DMS 273 (cell line): Measurements from ENCODE around the gene P2RX1.
"Not testable (repeated sequence)": the region's sequence is repeated elsewhere in the genome, so short reads cannot be mapped to it uniquely, and the experiment has no call there.

Source experiments
- DNase-seq: peaks from one replicate; lab custom pipeline; 2025; ENCODE audit not compliant: unreplicated experiment; lab: John Stamatoyannopoulos, UW

P2RX1 gene

GRCh38 chr17:3861761-3862681 lies 54.2 kb downstream of the P2RX1 start:
- DNase-seq = no peak

- no peak for DNase-seq
These were observed 55.1 kb downstream of the P2RX1 start for GRCh38 chr17:3860939-3861700.

- DNase-seq = no peak
These were observed 56.3 kb downstream of the P2RX1 start for GRCh38 chr17:3859940-3860339.

- DNase-seq = no peak
These were observed 58.8 kb downstream of the P2RX1 start for GRCh38 chr17:3857261-3858105.

- DNase-seq = not testable (repeated sequence)
These were observed 62.1 kb downstream of the P2RX1 start for GRCh38 chr17:3854204-3854603.

GRCh38 chr17:3852561-3852960 lies 63.7 kb downstream of the P2RX1 start:
- DNase-seq = no peak

GRCh38 chr17:3851461-3852100 lies 64.7 kb downstream of the P2RX1 start:
- no peak for DNase-seq

- no peak for DNase-seq
These were observed 67.9 kb downstream of the P2RX1 start for GRCh38 chr17:3848229-3848835.

GRCh38 chr17:3847165-3847670 lies 69.0 kb downstream of the P2RX1 start:
- DNase-seq = no peak
